HPDE6-E6E7 (cell line): ENCODE data around the gene HM13.
"Not testable (repeated sequence)": the region's sequence is repeated elsewhere in the genome, so short reads cannot be mapped to it uniquely, and the experiment has no call there.

Experiments used
- DNase-seq: peaks from one replicate; pipeline ENCODE4 v3.0.0; 2011; ENCODE audit warnings: missing footprints; ENCODE audit errors: extremely low spot score

HM13 gene

GRCh38 chr20:31587545-31588389, 73.5 kb downstream of the HM13 start:
- no peak for DNase-seq

- DNase-seq: no peak
Measured at GRCh38 chr20:31590717-31591225, 76.5 kb downstream of the HM13 start.

GRCh38 chr20:31593221-31594001, 79.2 kb downstream of the HM13 start:
- DNase-seq: peak; percentile 100

GRCh38 chr20:31594002-31594557, 79.8 kb downstream of the HM13 start:
- no peak for DNase-seq

GRCh38 chr20:31594558-31595379, 80.5 kb downstream of the HM13 start:
- DNase-seq: no peak

- DNase-seq: no peak
Measured at GRCh38 chr20:31595380-31595653, 81.1 kb downstream of the HM13 start.

GRCh38 chr20:31595654-31596411, 81.6 kb downstream of the HM13 start:
- peak; percentile 76 for DNase-seq

GRCh38 chr20:31596412-31596715, 82.1 kb downstream of the HM13 start:
- not testable (repeated sequence) for DNase-seq

- no peak for DNase-seq
Measured at GRCh38 chr20:31596831-31597480, 82.7 kb downstream of the HM13 start.

GRCh38 chr20:31597481-31597855, 83.2 kb downstream of the HM13 start:
- no peak for DNase-seq

GRCh38 chr20:31602431-31602778, 88.2 kb downstream of the HM13 start:
- DNase-seq: no peak

GRCh38 chr20:31602779-31603441, 88.7 kb downstream of the HM13 start:
- DNase-seq: no peak

- DNase-seq: peak; percentile 86
Measured at GRCh38 chr20:31603822-31604566, 89.8 kb downstream of the HM13 start.

GRCh38 chr20:31604567-31605030, 90.4 kb downstream of the HM13 start:
- DNase-seq: no peak

- peak; percentile 97 for DNase-seq
Measured at GRCh38 chr20:31605031-31605901, 91.0 kb downstream of the HM13 start, which contains the start of gene ID1. Gene ID1, plus strand, starts transcription at chr20:31605289. Its CDS starts 99 bp downstream, at chr20:31605388.

- DNase-seq: no peak
Measured at GRCh38 chr20:31605902-31606803, 91.9 kb downstream of the HM13 start.
